GM21367 (cell line): ENCODE measurements around the gene MAGEB5.
"Not testable (repeated sequence)": the region's sequence is repeated elsewhere in the genome, so short reads cannot be mapped to it uniquely, and the experiment has no call there.

Source experiments
- ATAC-seq: cut with Tn5 transposase; IDR thresholded peaks from one replicate; pipeline ENCODE4 v1.9.1; 2021; ENCODE audit not compliant: unreplicated experiment

MAGEB5 gene

GRCh38 chrX:26215869-26216268 is at the start of gene MAGEB5:
TSS of gene MAGEB5 (plus strand) at chrX:26216169. CDS start at chrX:26217302, 1,133 bp downstream.
- no peak for ATAC-seq

- no peak for ATAC-seq
Observed at GRCh38 chrX:26192204-26192603, 23.8 kb upstream of the MAGEB5 start, which contains the start of gene MAGEB6. TSS of gene MAGEB6 (plus strand) at chrX:26192440. CDS start at chrX:26193847, 1,407 bp downstream.

GRCh38 chrX:26203561-26203960 is 12.4 kb upstream of the MAGEB5 start:
- ATAC-seq, result no peak

GRCh38 chrX:26204717-26205116 is 11.3 kb upstream of the MAGEB5 start:
- ATAC-seq, result not testable (repeated sequence)

GRCh38 chrX:26208012-26208411 is 8.0 kb upstream of the MAGEB5 start:
- no peak for ATAC-seq

- ATAC-seq, result no peak
Observed at GRCh38 chrX:26219351-26219750, 3.4 kb downstream of the MAGEB5 start.

- no peak for ATAC-seq
Observed at GRCh38 chrX:26234177-26234576, 18.2 kb downstream of the MAGEB5 start.

GRCh38 chrX:26253526-26253925 is 37.6 kb downstream of the MAGEB5 start:
- ATAC-seq, result no peak

GRCh38 chrX:26254436-26254835 is 38.5 kb downstream of the MAGEB5 start:
- ATAC-seq, result no peak

GRCh38 chrX:26262121-26262523 is 46.2 kb downstream of the MAGEB5 start:
- ATAC-seq, result no peak
